Mesothelial cell of epicardium (in vitro differentiated cells): ENCODE results near the gene RNPC3. TPM values are rescaled to one million over a fixed set of nuclear protein-coding genes. Genes with fewer than 3 reads are reported as not detected.
"Not testable (repeated sequence)": the region's sequence is repeated elsewhere in the genome, so short reads cannot be mapped to it uniquely, and the experiment has no call there.

ENCODE experiments used
- DNase-seq, 2 experiments: peaks; one replicate each; pipeline ENCODE4 v3.0.0; 2021; ENCODE audit warnings: low spot score in 2 of 2; ENCODE audit not compliant: unreplicated experiment in 2 of 2
- H3K27ac Mint-ChIP-seq: 2 replicates; pipeline ENCODE4 v1.8.0; 2021; ENCODE audit warnings: mixed read lengths
- H3K27me3 Mint-ChIP-seq: 2 replicates; pipeline ENCODE4 v1.8.0; 2021; ENCODE audit warnings: low read depth, mixed read lengths
- H3K36me3 Mint-ChIP-seq: 2 replicates; pipeline ENCODE4 v1.8.0; 2021; ENCODE audit warnings: mixed read lengths
- H3K4me1 Mint-ChIP-seq: 2 replicates; pipeline ENCODE4 v1.8.0; 2021; ENCODE audit warnings: mixed read lengths
- H3K4me3 Mint-ChIP-seq: 2 replicates; pipeline ENCODE4 v1.8.0; 2021; ENCODE audit warnings: mild to moderate bottlenecking, moderate library complexity, mixed read lengths
- H3K9me3 Mint-ChIP-seq: 2 replicates; pipeline ENCODE4 v1.8.0; 2021; ENCODE audit warnings: mixed read lengths
- CTCF ChIP-seq: fragments of 200-600 bp; sonication (generic); IDR thresholded peaks from one replicate; pipeline ENCODE4 v1.5.0; 2021; ENCODE audit warnings: antibody characterized with exemption; ENCODE audit not compliant: unreplicated experiment
- total RNA-seq: library from RNA; stranded (reverse); gene quantifications from 3 replicates; pipeline ENCODE4 v1.2.1, GENCODE V29; 2021

RNPC3 gene
- total RNA-seq, 1 donor from 2014 or later, result 29.6 TPM

GRCh38 chr1:103561643-103562395 lies 36.3 kb downstream of the RNPC3 start:
- TF ChIP-seq CTCF, result no peak
- peaks cover 2% of the 10 kb centered on the region for H3K36me3 Mint-ChIP-seq

GRCh38 chr1:103563056-103563455 lies 37.6 kb downstream of the RNPC3 start:
- Mint-ChIP-seq H3K9me3 (no peaks in the 10 kb centered on the region), H3K4me3 (no peak overlapping the region), H3K27ac (no peak overlapping the region), H3K27me3 (no peaks in the 10 kb centered on the region), H3K36me3 (no peaks in the 10 kb centered on the region), H3K4me1 (no peaks in the 10 kb centered on the region)
- no peak for TF ChIP-seq CTCF
- DNase-seq, result no peak

More at GRCh38 chr1:103561643-103562395, 36.3 kb downstream of the RNPC3 start:
- peak overlapping the region; percentile 23 for H3K27ac Mint-ChIP-seq
- no peaks in the 10 kb centered on the region for H3K27me3 Mint-ChIP-seq
- H3K4me1 Mint-ChIP-seq, result no peaks in the 10 kb centered on the region
- no peak for DNase-seq
- H3K9me3 Mint-ChIP-seq, result no peaks in the 10 kb centered on the region
- H3K4me3 Mint-ChIP-seq, result no peak overlapping the region

- Mint-ChIP-seq H3K36me3 (no peaks in the 10 kb centered on the region), H3K27ac (no peak overlapping the region), H3K4me3 (no peak overlapping the region), H3K4me1 (no peaks in the 10 kb centered on the region), H3K27me3 (no peaks in the 10 kb centered on the region), H3K9me3 (peaks cover 15% of the 10 kb centered on the region)
- no peak for DNase-seq
- TF ChIP-seq CTCF, result no peak
These were observed 44.0 kb downstream of the RNPC3 start for GRCh38 chr1:103569493-103569892.

- H3K27ac Mint-ChIP-seq, H3K4me3 Mint-ChIP-seq, H3K36me3 Mint-ChIP-seq, DNase-seq, H3K4me1 Mint-ChIP-seq, H3K27me3 Mint-ChIP-seq: not testable (repeated sequence)
- peaks cover 15% of the 10 kb centered on the region for H3K9me3 Mint-ChIP-seq
These were observed 45.8 kb downstream of the RNPC3 start, which contains the start of gene AMY2B for GRCh38 chr1:103571289-103571688. Gene AMY2B (plus strand): TSS chr1:103571589. CDS start chr1:103571603, 14 bp downstream.

GRCh38 chr1:103576065-103576464 lies 50.6 kb downstream of the RNPC3 start:
- H3K4me1 Mint-ChIP-seq, result no peaks in the 10 kb centered on the region
- no peak for DNase-seq
- H3K4me3 Mint-ChIP-seq, result no peak overlapping the region
- no peaks in the 10 kb centered on the region for H3K36me3 Mint-ChIP-seq
- no peak for TF ChIP-seq CTCF
- no peak overlapping the region for H3K27ac Mint-ChIP-seq
- H3K9me3 Mint-ChIP-seq, result peaks cover 14% of the 10 kb centered on the region
- no peaks in the 10 kb centered on the region for H3K27me3 Mint-ChIP-seq

GRCh38 chr1:103576784-103577183 lies 51.3 kb downstream of the RNPC3 start:
- not testable (repeated sequence) for H3K4me3 Mint-ChIP-seq, H3K27ac Mint-ChIP-seq, DNase-seq

More at GRCh38 chr1:103576784-103577183, 51.3 kb downstream of the RNPC3 start:
- not testable (repeated sequence) for H3K27me3 Mint-ChIP-seq, H3K4me1 Mint-ChIP-seq, H3K36me3 Mint-ChIP-seq
- H3K9me3 Mint-ChIP-seq, result peaks cover 13% of the 10 kb centered on the region
